Umbilical cord (tissue), 2 donors: ENCODE measurements around the gene WNT3. TPM values are rescaled to one million over a fixed set of nuclear protein-coding genes. Genes with fewer than 3 reads are reported as not detected.
"Not testable (repeated sequence)": the region's sequence is repeated elsewhere in the genome, so short reads cannot be mapped to it uniquely, and the experiment has no call there.

ENCODE experiments used
- DNase-seq: peaks from one replicate; pipeline ENCODE4 v3.0.0-alpha.2; 2015; ENCODE audit warnings: low spot score
- total RNA-seq: library from RNA; depleted of rRNA; stranded (reverse); fragments of >200 nt; gene quantifications from one replicate; pipeline ENCODE4 v1.2.3, GENCODE V29; 2014; ENCODE audit warnings: low replicate concordance; ENCODE audit not compliant: insufficient read depth

The WNT3 gene
- total RNA-seq, 1 donor from 2014 or later, result 11.6 TPM

DNA sequence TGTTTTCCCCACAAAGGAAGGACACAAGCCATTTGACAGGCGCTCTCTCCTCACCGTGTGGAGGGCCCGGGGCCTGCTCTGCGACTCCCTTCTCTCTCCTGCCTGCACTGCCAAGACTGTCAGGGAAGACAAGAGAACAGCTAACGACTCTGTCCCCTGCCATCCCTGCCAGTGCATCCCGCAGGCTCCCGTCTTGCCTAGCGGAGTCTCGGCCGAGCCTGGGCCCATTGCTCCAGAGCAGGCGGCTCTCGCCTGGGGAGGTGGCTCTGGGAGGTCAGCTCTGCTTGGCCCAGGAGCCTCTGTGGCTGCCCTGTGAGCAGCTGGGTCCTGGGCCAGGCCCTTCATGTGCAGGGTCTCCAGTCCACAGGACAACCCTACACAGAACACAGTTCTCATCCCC is 53.0 kb downstream of the WNT3 start:
- DNase-seq, result no peak

DNA sequence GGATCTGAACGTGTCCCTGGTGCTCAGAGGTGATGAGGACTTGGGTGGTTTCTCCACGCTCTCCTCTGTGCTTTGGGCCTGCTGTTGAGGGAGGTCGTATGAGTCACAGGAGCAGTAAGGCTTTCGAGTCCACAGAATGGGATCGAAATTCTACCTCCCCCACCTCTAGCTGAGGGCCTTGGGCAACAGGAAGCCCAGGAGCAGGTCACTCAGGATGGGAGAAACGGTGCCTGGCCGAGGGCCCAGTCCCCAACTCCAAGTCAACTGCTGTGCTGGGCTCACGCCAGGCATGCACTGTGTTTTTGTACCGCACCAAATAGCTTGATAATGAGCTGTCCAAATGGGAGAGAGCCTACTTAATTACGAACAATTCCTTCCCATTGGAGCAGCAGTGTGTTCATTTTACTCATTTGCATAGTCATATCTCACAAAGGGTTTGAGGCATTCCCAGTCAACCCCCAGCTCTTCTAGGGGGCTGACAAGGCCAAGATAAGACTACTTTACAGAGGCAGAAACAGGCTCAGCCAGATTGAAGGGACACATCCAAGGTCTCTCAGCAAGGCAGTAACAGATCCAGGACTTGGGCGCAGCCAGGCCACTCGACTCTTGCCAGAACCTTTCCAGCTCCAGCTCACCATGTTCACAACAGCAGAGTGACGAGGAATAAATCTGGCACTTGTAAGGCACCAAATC is 53.6 kb downstream of the WNT3 start:
- no peak for DNase-seq

DNA sequence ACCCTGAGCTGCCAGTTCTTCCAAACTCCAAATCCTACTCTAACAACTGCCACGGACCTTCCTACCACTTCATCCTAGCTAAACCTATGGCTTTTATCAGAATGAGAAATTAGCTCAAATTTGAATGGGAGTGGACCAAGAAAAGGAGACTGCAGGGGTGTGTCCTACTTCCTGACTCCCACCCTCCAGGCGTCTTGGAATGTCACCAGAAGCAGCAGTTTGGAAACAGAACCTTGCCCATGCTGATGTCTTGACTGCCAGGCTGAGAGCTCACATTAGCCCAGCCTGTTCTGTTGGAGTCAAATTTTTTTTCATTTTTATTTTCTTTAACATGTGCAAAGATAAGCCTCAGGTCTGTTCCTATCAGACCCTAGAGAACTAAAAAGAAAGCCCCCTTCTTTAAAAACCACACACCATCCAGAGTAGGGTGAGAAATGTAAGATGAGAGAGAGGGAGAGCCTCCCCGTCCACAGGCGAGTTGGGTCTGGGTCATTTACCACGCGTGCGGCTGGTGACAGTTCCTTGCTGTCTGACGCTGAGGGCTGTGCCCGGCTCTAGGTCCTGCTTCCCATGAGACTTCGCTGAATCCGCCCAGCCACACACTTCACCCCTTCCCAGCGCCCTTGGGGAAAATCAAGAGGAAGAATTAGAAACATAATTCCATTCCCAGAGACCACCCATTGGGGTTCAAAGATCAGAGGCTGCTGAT is 54.3 kb downstream of the WNT3 start:
- DNase-seq, result no peak

DNA sequence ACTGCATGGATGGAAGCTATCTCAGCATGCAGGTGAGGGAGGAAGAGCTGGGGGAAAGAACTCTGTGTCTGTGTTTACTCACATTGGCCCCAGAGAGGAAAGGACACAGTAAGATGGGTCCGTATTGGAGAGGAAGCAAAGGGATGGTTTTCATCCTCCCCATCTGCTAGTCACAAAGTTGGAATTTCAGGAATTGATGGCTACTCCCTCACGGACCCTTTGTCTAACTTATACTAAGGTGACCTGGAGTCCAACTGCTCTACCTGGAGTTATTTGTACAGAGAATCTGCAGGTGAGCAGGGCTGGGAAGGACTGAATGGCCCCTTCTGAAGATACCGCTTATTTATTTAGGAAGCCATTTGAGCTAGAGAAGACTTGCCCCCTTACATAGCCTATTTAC is 55.1 kb downstream of the WNT3 start:
- no peak for DNase-seq

DNA sequence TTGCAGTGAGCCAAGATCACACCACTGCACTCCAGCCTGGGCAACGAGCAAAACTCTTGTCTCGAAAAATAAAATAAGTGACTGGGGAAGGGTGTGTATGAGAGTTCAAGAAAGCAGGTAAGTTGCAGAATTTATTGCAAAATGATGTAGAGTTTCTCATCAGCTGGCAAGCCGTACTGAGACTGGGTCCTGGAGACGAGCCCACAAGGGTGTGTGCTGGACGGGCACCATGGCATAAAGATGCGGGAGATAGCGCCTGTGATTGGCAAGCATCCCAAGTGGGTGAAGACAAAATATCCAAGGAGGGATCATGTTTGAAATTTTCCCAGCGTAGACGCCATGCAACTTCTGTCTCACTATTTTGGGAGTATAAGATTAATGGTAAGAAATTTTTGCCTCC is 59.4 kb downstream of the WNT3 start:
- DNase-seq, result no peak

DNA sequence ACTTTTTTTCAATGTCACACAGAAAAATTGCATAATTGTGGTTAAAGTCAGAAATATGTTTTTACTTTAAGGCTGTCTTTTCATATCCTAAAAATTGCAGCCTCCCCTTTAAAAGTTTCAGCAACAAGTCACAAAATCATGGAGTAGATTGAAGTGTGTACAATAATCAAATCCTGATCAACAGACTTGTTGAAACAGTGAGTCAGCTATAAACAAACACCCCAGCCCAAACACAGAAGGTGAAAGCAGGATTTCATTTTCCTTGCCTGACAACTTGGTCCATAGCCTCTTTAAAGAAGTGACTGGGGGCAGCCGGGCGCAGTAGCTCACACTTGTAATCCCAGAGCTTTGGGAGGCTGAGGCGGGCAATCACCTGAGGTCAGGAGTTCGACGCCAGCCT is 59.9 kb downstream of the WNT3 start:
- DNase-seq, result no peak

DNA sequence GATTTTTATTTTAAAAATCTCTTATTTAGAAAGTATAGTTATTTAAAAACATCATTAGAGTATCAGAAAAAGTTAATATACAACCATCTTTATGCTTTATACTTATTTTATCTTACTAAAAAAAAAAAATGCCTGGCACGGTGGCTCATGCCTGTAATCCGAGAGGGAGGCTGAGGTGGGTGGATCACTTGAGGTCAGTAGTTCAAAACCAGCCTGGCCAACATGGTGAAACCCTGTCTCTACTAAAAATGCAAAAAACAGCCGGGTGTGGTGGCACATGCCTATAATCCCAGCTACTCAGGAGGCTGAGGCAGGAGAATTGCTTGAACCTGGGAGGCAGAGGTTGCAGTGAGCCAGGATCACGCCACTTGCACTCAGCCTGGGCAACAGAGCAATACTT is 60.9 kb downstream of the WNT3 start:
- DNase-seq, result not testable (repeated sequence)

DNA sequence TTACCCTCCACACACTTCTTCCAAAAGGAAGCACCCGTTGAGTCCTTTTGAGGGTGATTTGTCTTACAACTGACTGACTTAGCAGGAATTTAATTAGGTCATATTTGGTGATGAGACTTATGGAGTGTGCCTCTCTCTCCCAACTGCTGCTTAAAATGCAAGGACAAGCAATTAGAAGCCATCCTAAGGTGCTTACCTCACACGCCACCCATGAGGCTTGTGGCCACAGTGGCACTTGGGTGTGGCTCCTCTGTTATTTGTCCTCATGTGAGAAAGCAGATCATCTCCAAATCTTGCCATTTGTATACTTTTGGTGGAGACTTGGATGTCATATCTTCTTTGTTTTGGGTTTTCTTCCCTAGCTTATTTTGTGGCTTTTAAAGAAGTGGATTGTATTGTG is 61.6 kb downstream of the WNT3 start:
- no peak for DNase-seq

DNA sequence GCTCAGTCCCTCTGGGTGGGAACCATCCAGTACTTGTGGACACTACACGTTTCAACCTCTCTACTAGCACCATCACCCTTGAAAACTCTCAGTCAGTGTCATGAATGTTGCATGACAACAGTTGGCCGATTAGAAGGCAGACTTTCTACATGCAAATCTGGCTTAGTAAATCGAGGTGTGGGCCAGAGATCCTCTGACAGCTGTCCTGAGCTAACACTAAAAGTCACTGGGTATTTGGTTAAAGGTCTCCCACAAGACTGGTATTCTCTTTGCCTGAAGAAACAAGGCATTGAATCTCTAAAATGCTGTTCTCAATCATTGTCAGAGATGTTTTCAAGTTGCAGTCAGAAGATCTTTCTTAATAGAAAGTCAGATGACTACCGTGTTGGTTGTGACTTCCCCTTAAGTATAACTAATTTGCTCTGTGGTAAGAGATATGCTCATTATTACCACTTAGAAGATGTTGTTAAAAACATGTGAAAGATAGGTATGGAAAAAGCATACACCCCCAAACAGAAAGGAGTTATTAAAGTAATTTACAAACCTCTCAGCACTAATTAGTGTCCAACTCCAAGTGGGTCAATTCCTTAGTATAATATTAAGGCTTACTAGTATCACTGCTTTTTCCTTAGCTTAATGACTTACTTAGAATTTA is 62.3 kb downstream of the WNT3 start:
- DNase-seq, result no peak

DNA sequence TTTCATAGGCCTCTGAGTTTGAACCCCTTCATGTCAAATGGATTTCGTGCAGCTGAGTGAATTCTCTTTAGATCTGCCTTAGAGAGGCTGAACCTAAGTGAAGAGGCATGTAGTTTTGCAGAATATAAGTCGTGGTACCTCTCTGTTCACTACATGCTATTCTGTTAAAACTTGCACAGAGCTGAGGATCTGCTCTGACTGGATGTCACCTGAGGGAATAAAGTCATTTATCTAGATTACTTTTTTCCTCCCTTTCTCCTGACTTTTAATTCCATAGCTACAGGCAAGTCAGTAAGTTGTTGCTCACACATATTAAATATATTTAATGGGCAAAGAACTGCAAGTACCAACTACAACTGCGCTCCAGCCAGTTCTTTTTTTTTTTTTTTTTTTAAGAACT is 64.7 kb downstream of the WNT3 start:
- DNase-seq, result peak; percentile 54

DNA sequence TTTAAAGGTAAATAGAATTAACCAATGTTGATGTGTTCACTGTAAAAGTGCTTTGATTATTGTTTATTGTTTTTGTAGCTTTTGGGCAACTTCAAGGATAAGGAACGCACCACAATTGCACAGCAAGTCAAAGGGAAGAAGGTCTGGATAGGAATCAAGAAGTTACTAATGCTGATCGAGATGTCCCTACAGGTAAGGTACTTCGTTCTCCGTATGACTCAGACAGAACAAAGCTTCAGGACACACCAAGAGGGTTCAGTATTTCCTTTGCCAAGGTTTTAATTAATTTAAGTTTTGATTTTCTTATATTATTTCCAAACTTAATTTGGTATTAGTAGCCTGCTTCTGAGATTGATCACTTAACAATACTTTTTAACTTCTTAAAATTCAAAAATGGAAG is 67.1 kb downstream of the WNT3 start:
- DNase-seq, result no peak

DNA sequence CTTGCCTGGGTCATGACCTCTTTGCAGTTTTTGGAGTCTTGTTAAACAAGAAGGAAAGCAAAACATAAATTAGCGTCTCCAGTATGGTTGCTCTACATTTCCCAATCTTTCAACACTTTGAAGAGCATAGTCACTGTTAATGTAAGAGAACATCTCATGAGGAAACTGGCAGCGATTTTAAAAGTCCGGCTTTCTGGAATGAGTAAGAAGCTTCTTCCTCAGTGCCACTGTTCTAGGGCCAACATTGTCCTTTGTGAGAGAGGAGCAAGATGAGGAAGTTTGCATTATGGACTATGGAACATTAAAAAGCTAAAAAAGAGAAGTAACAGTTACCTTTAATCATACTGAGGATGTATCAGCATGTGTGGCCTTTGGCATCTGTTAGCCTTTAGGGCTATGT is 73.1 kb downstream of the WNT3 start:
- no peak for DNase-seq

DNA sequence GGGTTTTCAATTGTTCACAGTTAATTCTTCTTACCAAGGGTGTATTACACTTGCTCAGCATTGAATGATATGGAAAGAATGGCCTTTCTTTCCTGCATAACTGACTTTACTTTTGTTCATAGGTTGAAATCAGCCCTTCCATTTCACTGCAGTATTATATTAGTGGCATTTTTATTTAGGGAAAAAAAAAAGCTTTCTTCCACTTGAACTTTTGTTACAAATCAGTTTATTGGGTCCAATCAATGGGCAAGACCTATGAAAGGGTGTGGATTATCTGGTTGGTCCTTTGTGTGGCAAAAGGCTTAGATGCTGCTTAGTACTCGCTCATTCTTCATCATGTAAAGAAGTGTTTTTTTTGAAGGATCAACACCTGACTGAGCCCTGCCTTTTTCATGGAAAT is 74.1 kb downstream of the WNT3 start:
- no peak for DNase-seq

DNA sequence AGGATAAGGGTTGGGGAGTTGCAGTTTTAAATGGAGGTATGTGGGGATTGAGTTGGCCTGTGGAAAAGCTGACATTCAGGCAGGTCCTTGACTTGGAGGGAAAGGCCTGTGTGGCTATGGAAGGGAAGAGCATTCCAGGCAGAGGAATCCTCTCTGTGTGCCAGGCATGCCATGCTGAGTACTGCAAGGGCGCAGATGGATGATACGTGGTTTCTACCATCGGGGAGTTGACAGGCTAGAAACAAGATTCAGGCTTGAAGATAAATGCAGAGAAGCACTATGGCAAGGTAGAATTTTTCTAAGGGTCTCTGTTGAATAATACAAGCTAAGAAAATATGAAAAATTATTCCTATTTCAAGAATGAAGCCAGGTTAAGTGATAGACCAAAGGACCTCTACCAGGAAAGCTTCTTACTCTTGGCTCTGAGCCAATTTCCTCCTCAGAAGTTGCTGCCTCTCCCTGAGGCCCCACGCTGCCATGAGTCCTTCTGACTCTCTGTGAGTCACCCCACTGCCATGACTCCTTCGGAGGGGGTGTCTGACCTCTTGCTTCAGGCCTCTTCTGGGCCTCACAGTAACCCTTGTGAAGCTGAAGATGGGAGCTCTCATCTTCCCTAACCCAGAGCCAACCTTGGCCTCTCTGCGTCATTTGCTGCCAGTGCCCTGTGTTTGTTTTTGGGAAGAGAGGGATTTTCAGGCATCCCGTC is 75.8 kb downstream of the WNT3 start:
- DNase-seq, result peak; percentile 84

DNA sequence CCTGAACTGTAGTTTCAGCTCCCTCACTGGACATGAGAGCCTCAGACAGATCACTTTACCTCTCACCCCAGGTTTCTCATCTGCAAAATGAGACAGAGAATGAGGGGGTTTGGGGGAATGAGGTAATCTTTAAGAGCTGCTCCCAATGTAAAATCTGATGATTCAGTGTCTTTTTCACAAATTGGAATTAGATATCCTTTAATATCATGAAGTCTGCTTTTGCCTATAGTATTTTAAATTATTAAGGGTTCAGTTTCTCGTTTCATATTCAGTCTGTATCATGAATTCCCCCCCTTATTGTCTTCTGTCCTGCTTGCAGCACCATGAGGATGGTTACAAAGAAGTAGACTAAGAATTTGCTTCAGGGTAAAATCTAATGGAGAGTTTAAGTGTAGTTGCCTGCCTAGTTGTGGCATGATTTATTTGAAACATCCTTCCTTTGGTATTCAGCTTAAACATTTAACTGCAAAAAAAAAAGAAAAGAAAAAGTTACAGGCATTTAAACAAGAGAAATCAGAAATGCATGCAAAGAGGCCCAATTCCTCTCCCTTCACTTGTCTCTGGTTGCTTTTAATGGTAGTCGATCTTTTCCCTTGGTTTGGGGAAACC is 77.3 kb downstream of the WNT3 start:
- peak; percentile 60 for DNase-seq

DNA sequence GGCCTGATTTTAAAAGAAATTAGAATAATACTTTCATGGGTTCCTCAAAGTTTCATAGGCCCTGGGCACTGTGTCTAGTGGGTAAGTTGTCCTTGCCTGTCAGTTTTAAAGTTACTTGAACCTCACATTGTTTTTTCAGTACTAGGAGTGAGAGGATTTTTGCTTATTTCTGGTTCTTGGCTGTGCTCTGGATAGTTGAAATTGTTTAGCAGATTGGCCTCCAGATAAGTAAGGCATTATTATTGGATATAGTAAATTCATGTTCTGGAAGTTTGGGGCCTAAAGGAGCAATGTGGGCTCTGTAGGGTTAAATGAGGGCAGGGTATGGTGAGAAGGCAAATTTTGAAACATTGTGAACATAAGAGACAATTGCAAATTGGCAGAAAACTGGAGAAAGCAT is 78.5 kb downstream of the WNT3 start:
- DNase-seq, result no peak

DNA sequence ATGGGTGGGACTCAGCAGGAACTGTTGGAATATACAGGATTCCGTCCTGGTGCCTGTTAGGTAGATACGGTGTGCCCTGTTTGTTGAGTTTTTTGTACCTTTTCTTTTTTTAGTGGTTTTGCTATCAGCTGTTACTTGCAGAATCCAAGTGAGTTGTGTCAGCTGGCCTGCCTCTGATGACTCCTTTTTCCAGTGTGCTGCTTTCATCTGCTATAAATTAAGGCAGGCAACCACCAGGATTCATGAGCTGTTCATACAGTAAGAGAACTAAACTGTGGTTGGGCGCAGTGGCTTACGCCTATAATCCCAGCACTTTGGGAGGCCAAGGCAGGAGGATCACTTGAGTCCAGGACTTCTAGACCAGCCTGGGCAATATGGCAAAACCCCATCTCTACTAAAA is 79.9 kb downstream of the WNT3 start:
- no peak for DNase-seq

DNA sequence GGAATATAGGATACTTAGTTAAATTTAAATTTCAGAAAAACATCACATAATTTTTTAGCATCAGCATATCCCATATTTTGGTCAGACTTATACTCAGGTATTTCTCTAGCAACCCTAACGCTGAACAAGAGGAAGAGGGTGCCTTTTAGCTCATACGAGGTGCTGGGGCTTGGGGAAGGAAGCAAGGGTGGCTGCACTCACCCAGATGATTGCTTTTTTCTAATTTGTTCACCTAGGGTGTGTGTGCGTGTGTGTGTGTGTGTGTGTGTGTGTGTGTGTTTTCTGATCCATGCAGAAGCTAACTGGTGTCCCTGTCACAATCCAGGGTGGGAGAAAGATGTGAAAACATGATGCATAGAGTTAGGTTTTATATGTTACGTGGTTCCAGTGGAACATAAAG is 81.2 kb downstream of the WNT3 start:
- DNase-seq, result no peak

DNA sequence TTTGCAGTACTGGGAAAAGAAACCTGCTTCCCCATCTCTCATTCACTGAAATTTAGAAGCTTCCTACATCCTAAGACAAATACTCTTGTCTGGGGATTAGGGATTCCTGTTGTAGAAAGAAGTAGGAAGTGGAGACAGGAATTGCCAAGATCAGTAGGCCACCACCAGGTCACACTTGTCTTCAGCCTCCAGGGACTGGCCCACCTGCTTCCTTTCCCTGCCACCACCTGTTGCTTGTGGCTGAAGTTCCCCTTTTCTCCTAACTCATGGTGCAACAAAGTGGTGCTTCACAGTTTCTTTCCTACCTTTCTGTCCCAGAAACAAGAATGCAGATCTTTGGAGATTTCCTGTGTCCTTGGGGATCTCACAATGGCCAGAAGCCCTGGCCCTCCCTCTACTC is 82.4 kb downstream of the WNT3 start:
- no peak for DNase-seq

DNA sequence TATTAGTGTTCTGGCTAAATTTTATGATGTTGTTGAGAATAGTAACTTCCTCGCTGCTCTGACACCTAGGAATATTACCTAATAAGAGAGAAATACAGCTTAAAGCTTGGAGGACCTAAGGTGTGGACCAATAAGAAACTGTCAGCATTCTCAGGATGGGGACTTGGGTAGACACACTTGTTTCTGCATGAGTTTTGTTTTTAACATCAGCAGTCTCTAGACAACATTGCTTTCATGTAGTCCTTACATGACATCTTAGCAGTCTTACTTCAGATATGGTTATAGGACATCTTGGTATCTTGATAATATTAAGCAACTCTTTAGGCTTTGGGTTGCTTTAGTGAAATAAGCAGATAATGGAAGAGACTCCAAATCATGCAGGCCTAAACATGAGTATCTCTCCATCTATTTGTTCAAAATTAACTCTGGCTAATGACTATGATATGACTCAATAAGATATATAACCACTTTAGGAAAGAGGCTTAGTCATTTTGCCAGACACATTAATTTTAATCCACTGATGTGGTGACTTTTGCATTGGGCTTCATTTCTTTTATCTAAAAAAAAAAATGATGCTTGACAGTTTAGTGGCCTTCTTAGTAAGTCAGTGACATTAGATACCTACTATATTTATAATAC is 84.5 kb downstream of the WNT3 start:
- peak; percentile 54 for DNase-seq

DNA sequence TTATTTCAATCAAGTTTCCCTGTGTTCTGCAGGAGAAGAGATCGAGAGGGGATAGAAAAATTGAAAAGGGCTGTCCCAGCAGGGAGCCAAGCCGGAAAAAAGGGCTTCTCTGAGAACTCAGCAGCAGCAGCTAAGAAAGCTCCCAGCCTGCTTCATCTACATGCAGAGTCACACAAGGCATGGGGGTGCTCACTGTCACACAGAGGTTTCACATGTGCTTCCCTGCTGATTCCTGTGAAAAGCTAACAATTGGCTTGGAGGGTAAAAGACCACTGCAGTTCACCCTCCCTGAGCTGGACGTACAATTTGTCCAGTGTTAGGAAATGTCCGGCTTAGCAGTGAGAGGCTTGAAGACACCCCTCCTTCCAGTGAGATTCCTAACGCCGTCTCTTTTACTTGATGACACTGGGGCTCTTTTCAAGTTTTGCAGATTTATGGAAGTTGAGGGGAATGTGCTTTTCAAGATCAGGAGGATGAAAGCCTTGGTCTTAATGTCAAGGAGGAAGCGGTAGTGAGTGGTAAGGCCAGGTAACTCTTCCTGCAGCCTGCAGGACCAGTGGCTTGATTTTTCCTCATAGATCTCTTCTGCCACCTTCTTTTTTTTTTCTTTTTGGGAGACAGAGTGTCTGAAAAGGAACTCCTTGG is 85.6 kb downstream of the WNT3 start:
- peak; percentile 37 for DNase-seq
